ENCODE results near the gene VAT1. TPM values are rescaled to one million over a fixed set of nuclear protein-coding genes. Genes with fewer than 3 reads are reported as not detected.

VAT1 gene
- total and polyA plus RNA-seq, 9 of the 15 experiments (the other 6 are each of a cell fraction or from before 2014, with no cell fraction given), result 29.4 to 153 (median 66.7) TPM

- TF ChIP-seq CBX1 (IDR thresholded peaks at IDR 0.05; ENCODE audit: low read depth) (peak; percentile 60; the same call in 1 of the 2 replicates), ZNF764 (CRISPR knock-in tag; IDR thresholded peaks at IDR 0.05; ENCODE audit: low read depth) (no peak), MED1 (CRISPR knock-in tag; IDR thresholded peaks at IDR 0.05; ENCODE audit: borderline replicate concordance) (no peak), SMAD3 (CRISPR knock-in tag; conservative IDR thresholded peaks at IDR 0.05) (no peak), NCOA2 (IDR thresholded peaks at IDR 0.05; ENCODE audit: partially characterized antibody in 2 of 2) (no peak), ZNF583 (CRISPR knock-in tag; IDR thresholded peaks at IDR 0.05) (no peak), ZBTB9 (CRISPR knock-in tag; IDR thresholded peaks at IDR 0.05) (peak; percentile 75; the same call in 1 of the 2 replicates), SNIP1 (IDR thresholded peaks at IDR 0.05; ENCODE audit: low read depth) (no peak), MNT (conservative IDR thresholded peaks at IDR 0.05) (peak; percentile 13 to 31; a peak in 2 of 4 replicates), TBL1XR1 (IDR thresholded peaks at IDR 0.05; ENCODE audit: low read length in 2 of 2) (peak in 1 of 2 experiments; percentile 86; a peak in 2 of 4 replicates), ZNF57 (CRISPR knock-in tag; IDR thresholded peaks at IDR 0.05) (no peak), ZNF277 (CRISPR knock-in tag; IDR thresholded peaks at IDR 0.05; ENCODE audit: borderline replicate concordance) (no peak), EZH2 (IDR thresholded peaks at IDR 0.05; ENCODE audit: borderline replicate concordance, low read depth, low read length) (no peak), ZKSCAN1 (IDR thresholded peaks at IDR 0.05; ENCODE audit: low read depth, low read length) (no peak), PTRF (tag; IDR thresholded peaks at IDR 0.05) (no peak), NFE2 (IDR thresholded peaks at IDR 0.05; ENCODE audit: low read depth) (peak; percentile 73), DPF2 (IDR thresholded peaks at IDR 0.05) (peak; percentile 92), ZNF134 (CRISPR knock-in tag; conservative IDR thresholded peaks at IDR 0.05) (no peak), ARNT (IDR thresholded peaks at IDR 0.05) (0 out of 4 replicates have a peak, but pooled peaks of 1 of the 2 experiments have one; percentile 57), ZNF23 (CRISPR knock-in tag; IDR thresholded peaks at IDR 0.05) (no peak), ZNF436 (CRISPR knock-in tag; IDR thresholded peaks at IDR 0.05) (no peak), SREBF1 (IDR thresholded peaks at IDR 0.05; ENCODE audit: borderline replicate concordance, low read depth, low read length) (peak; percentile 71; the same call in 1 of the 2 replicates), FOXA1 (IDR thresholded peaks at IDR 0.05; ENCODE audit: borderline replicate concordance) (no peak), RBM15 (IDR thresholded peaks at IDR 0.05; ENCODE audit: insufficient read depth, low read length) (no peak), ZNF253 (CRISPR knock-in tag; conservative IDR thresholded peaks at IDR 0.05) (no peak), CAMTA2 (CRISPR knock-in tag; conservative IDR thresholded peaks at IDR 0.05) (no peak)
These were observed 1.1 kb downstream of the VAT1 start (continued) for GRCh38 chr17:43020789-43021740.

Data from K562 (cell line).